ENCODE measurements around the gene C11orf42. TPM values are rescaled to one million over a fixed set of nuclear protein-coding genes. Genes with fewer than 3 reads are reported as not detected.

The C11orf42 gene
- total and polyA plus RNA-seq, 2 experiments from 2014 or later = 0.16 TPM; not detected in 1

DNA sequence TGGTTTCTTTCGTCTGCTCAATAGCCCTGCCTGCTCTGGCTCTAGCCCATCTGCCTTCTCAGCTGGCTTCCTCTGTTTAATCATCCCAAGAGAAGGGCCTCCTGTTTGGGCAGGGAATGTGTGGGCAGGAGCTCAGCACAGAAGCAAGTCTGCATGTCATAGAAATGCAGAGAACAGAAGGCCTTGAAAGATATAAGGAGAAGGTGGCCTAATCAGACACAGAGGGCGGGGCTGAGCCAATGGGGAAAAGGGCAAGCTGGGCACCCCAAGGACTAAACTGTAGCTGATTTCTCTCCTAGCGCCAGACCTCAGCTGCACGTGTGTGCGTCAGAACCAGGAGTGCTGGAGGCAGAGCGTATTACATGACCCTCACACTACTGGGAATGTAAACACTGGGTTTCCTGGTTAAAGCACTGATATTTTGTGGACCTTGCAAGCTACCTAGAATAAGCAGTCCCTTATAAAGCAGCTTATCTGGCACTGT, 46.7 kb downstream of the C11orf42 start:
- H3F3A ChIP-seq (ENCODE audit: insufficient read depth) = peaks cover 24% of the 10 kb centered on the region
- H4K20me1 ChIP-seq (ENCODE audit: insufficient read depth) = no peaks in the 10 kb centered on the region
- DNase-seq = peak; percentile 61
- H3K79me2 ChIP-seq (ENCODE audit: insufficient read depth) = no peaks in the 10 kb centered on the region
- no peaks in the 10 kb centered on the region for H3K9me2 ChIP-seq (ENCODE audit: insufficient read depth)
- no peaks in the 10 kb centered on the region for H3K36me3 ChIP-seq (ENCODE audit: low read depth)
- in situ Hi-C loops (cut with MboI) = loop anchor here (10.0 kb wide), 1 partner anchor 63 kb away; no protein-coding TSS in a partner anchor
- H3K9ac ChIP-seq = no peak overlapping the region
- H3K27ac ChIP-seq = no peak overlapping the region
- H3K4me3 ChIP-seq = no peak overlapping the region
- H3K27me3 ChIP-seq (replicated peaks; ENCODE audit: insufficient read depth) = peaks cover 12% of the 10 kb centered on the region
- no peak for TF ChIP-seq EZH2 (IDR thresholded peaks at IDR 0.05; ENCODE audit: insufficient read depth, poor library complexity, severe bottlenecking)
- TF ChIP-seq EZH2phosphoT487 (IDR thresholded peaks at IDR 0.05; ENCODE audit: insufficient read depth, low read depth) = no peak
- no peak overlapping the region for H3K4me2 ChIP-seq (ENCODE audit: unreplicated experiment)
- peak overlapping the region; percentile 57 for H2AFZ ChIP-seq
- peaks cover 24% of the 10 kb centered on the region for H3K4me1 ChIP-seq (ENCODE audit: insufficient read depth)
- 87 to 91% methylated on average over 6 of the region's 6 CpGs for WGBS, 2 experiments (ENCODE audit: low coverage in 1 of 2, low lambda C conversion rate in 2 of 2, missing lambda C conversion rate in 2 of 2)
- no peaks in the 10 kb centered on the region for H3K9me3 ChIP-seq (ENCODE audit: low read depth)

DNA sequence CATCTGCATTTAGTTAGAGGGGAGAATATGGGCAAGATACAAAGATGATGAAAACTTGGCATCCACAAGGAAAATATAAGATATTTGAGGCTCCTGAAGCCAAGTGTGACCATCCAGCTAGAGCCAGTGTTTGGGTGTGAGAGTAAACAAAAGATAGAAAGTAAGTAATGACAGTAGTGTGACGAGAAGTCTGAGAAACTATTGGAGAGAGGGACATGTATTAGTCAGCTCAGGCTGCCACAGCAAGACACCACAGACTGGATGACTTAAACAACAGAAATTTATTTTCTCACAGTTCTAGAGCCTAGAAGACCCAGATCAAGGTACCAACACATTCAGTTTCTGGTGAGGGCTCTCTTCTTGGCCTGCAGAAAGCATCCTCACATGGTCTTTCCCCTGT, 47.8 kb downstream of the C11orf42 start:
- DNase-seq = no peak
- Histone ChIP-seq H3K27ac (no peak overlapping the region), H3K4me1 (ENCODE audit: insufficient read depth) (peaks cover 24% of the 10 kb centered on the region), H3K4me2 (ENCODE audit: unreplicated experiment) (no peak overlapping the region), H2AFZ (no peak overlapping the region), H3K9ac (no peak overlapping the region), H3K36me3 (ENCODE audit: low read depth) (no peaks in the 10 kb centered on the region), H3K79me2 (ENCODE audit: insufficient read depth) (no peaks in the 10 kb centered on the region), H3K4me3 (no peak overlapping the region), H4K20me1 (ENCODE audit: insufficient read depth) (no peaks in the 10 kb centered on the region), H3F3A (ENCODE audit: insufficient read depth) (peaks cover 24% of the 10 kb centered on the region), H3K27me3 (replicated peaks; ENCODE audit: insufficient read depth) (peaks cover 24% of the 10 kb centered on the region), H3K9me3 (ENCODE audit: low read depth) (no peaks in the 10 kb centered on the region), H3K9me2 (ENCODE audit: insufficient read depth) (no peaks in the 10 kb centered on the region)
- WGBS, 2 experiments (ENCODE audit: low coverage in 1 of 2, low lambda C conversion rate in 2 of 2, missing lambda C conversion rate in 2 of 2) = 83 to 85% methylated on average over 1 of the region's 1 CpG
- TF ChIP-seq EZH2phosphoT487 (IDR thresholded peaks at IDR 0.05; ENCODE audit: insufficient read depth, low read depth) (no peak), EZH2 (IDR thresholded peaks at IDR 0.05; ENCODE audit: insufficient read depth, poor library complexity, severe bottlenecking) (no peak)
- in situ Hi-C loops (cut with MboI) = loop anchor here (10.0 kb wide), 1 partner anchor 62 kb away; no protein-coding TSS in a partner anchor

DNA sequence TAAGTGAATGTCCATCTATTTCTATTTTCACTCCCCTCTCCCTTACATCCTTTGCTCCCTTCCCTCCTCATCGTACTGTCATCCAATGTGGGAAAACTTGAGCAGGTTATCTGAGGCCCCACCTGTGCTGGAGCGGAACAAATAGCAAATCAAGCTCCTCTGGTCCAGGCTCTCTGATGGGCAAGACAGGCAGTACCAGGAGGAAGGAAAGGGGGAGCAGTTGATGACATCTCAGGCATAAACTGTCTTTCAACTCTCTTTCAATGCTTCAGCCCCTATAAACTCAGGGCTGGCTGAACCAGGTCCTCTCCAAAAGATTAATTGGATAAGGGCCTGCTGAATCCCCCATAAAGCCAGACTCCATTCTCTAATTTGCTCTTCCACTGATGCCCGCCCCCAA, 52.8 kb downstream of the C11orf42 start:
- in situ Hi-C loops (cut with MboI) = loop anchor here (10.0 kb wide), 1 partner anchor 57 kb away; no protein-coding TSS in a partner anchor
- Histone ChIP-seq H3K79me2 (ENCODE audit: insufficient read depth) (no peaks in the 10 kb centered on the region), H3K27me3 (replicated peaks; ENCODE audit: insufficient read depth) (peaks cover 53% of the 10 kb centered on the region), H3K9me2 (ENCODE audit: insufficient read depth) (no peaks in the 10 kb centered on the region), H3K9me3 (ENCODE audit: low read depth) (no peaks in the 10 kb centered on the region), H3K4me3 (no peak overlapping the region), H3K36me3 (ENCODE audit: low read depth) (no peaks in the 10 kb centered on the region), H3K4me2 (ENCODE audit: unreplicated experiment) (no peak overlapping the region), H3K27ac (no peak overlapping the region), H2AFZ (no peak overlapping the region), H3F3A (ENCODE audit: insufficient read depth) (no peaks in the 10 kb centered on the region), H3K4me1 (ENCODE audit: insufficient read depth) (peaks cover 5% of the 10 kb centered on the region; the same call in 1 of the 2 replicates), H4K20me1 (ENCODE audit: insufficient read depth) (no peaks in the 10 kb centered on the region), H3K9ac (no peak overlapping the region)
- WGBS, 2 experiments (ENCODE audit: low coverage in 1 of 2, low lambda C conversion rate in 2 of 2, missing lambda C conversion rate in 2 of 2) = 65 to 67% methylated on average over 3 of the region's 3 CpGs
- TF ChIP-seq EZH2 (IDR thresholded peaks at IDR 0.05; ENCODE audit: insufficient read depth, poor library complexity, severe bottlenecking) = no peak
- no peak for TF ChIP-seq EZH2phosphoT487 (IDR thresholded peaks at IDR 0.05; ENCODE audit: insufficient read depth, low read depth)
- DNase-seq = no peak

DNA sequence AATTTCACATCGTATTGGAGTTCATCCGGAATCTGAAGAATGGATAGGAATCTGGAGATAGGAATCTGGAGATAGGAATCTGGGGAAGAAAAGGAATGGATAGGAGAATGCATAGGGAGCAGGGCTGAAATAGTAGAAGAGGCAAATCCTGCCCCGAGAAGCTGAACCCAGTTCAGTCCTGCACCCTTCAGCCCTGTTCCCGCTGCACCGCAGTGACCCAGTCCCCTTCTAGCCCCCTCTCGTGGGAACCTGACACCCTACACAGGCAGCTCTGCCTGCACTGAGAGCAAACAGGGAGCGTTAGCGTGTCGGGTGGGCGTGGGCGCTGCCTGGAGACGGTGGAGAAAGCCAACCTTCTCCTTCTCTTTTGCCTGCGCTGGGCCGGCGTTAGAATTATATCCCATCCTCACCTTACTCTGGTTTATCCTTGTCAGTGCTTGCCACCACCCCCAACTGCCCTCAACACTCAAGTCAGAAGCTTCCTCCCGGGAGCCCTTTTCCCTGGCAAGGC, 53.3 kb downstream of the C11orf42 start:
- in situ Hi-C loops (cut with MboI) = loop anchor here (10.0 kb wide), 1 partner anchor 56 kb away; no protein-coding TSS in a partner anchor
- Histone ChIP-seq H3K4me3 (peak overlapping the region; percentile 11), H3K27ac (no peak overlapping the region), H3K9me2 (ENCODE audit: insufficient read depth) (no peaks in the 10 kb centered on the region), H4K20me1 (ENCODE audit: insufficient read depth) (no peaks in the 10 kb centered on the region), H3K9me3 (ENCODE audit: low read depth) (no peaks in the 10 kb centered on the region), H3K79me2 (ENCODE audit: insufficient read depth) (no peaks in the 10 kb centered on the region), H3K36me3 (ENCODE audit: low read depth) (no peaks in the 10 kb centered on the region), H2AFZ (peak overlapping the region; percentile 47; the same call in 1 of the 2 replicates), H3K27me3 (replicated peaks; ENCODE audit: insufficient read depth) (peaks cover 53% of the 10 kb centered on the region), H3F3A (ENCODE audit: insufficient read depth) (no peaks in the 10 kb centered on the region), H3K4me1 (ENCODE audit: insufficient read depth) (peaks cover 5% of the 10 kb centered on the region; the same call in 1 of the 2 replicates), H3K9ac (no peak overlapping the region), H3K4me2 (ENCODE audit: unreplicated experiment) (peak overlapping the region; percentile 38)
- WGBS, 2 experiments (ENCODE audit: low coverage in 1 of 2, low lambda C conversion rate in 2 of 2, missing lambda C conversion rate in 2 of 2) = 2% methylated on average over 16 of the region's 16 CpGs
- peak; percentile 43 for DNase-seq
- TF ChIP-seq EZH2 (IDR thresholded peaks at IDR 0.05; ENCODE audit: insufficient read depth, poor library complexity, severe bottlenecking) (no peak), EZH2phosphoT487 (IDR thresholded peaks at IDR 0.05; ENCODE audit: insufficient read depth, low read depth) (no peak)
